ENCODE measurements around the gene NLN. TPM values are rescaled to one million over a fixed set of nuclear protein-coding genes. Genes with fewer than 3 reads are reported as not detected.

NLN gene
- polyA plus RNA-seq, 1 experiment: 15.4 TPM

DNA sequence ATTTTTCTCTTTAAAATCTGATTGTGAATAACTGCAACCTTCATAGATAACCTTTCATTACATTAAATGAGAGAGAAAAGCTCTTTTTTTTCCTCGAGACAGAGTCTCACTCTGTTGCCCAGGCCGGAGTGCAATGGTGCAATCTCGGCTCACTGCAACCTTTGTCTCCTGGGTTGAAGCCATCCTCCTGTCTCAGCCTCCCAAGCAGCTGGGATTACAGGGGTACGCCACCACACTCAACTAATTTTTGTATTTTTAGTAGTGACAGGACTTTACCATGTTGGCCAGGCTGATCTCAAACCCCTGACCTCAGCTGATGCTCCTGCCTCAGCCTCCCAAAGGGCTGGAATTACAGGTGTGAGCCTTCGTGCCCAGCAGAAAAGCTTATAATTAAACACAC, 134.5 kb downstream of the NLN start:
- CTCF ChIA-PET: interaction anchor here (1.0 kb wide), 1 partner anchor 11 kb away, joined by 3 read pairs; no protein-coding TSS in a partner anchor
- POLR2A ChIA-PET: no interaction called here
- no peak overlapping the region for H3K4me3 ChIP-seq (ENCODE audit: low read depth, low read length)
- DNase-seq (ENCODE audit: low read depth): no peak
- H3K27me3 ChIP-seq (ENCODE audit: control insufficient read depth, insufficient read depth, low read length): no peaks in the 10 kb centered on the region
- TF ChIP-seq, protein P1, sequence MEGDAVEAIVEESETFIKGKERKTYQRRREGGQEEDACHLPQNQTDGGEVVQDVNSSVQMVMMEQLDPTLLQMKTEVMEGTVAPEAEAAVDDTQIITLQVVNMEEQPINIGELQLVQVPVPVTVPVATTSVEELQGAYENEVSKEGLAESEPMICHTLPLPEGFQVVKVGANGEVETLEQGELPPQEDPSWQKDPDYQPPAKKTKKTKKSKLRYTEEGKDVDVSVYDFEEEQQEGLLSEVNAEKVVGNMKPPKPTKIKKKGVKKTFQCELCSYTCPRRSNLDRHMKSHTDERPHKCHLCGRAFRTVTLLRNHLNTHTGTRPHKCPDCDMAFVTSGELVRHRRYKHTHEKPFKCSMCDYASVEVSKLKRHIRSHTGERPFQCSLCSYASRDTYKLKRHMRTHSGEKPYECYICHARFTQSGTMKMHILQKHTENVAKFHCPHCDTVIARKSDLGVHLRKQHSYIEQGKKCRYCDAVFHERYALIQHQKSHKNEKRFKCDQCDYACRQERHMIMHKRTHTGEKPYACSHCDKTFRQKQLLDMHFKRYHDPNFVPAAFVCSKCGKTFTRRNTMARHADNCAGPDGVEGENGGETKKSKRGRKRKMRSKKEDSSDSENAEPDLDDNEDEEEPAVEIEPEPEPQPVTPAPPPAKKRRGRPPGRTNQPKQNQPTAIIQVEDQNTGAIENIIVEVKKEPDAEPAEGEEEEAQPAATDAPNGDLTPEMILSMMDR (IDR thresholded peaks at IDR 0.05; ENCODE audit: insufficient read depth, low read depth, low read length): no peak
- H3K36me3 ChIP-seq (ENCODE audit: control insufficient read depth, insufficient read depth, low read length): no peaks in the 10 kb centered on the region

DNA sequence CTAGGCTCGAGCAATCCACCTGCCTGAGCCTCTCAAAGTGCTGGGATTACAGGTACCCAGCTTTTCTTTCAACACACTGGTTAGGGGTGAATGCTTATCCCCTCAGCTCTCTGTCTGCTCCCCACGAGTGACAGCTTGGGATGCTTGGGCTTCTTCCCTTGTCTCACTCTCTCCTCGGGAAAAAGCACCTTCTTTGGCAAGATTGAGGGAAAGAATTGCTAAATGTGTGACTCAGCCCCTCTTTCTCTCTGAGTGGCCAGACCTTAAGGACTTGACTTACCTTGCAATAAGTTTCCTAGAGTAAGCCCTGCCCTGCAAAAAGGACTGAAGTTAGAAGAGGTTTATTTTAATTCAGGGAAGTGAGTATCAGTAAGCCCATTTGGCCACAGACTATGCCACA, 136.3 kb downstream of the NLN start:
- CTCF ChIA-PET: interaction anchor here (1.0 to 1.2 kb wide), 3 partner anchors 13 to 68 kb away, joined by 3 to 4 read pairs (median 3); partner anchors contain the start of gene ERBIN
- no peak for DNase-seq (ENCODE audit: low read depth)
- Histone ChIP-seq H3K27me3 (ENCODE audit: control insufficient read depth, insufficient read depth, low read length) (no peaks in the 10 kb centered on the region), H3K4me3 (ENCODE audit: low read depth, low read length) (no peak overlapping the region), H3K36me3 (ENCODE audit: control insufficient read depth, insufficient read depth, low read length) (no peaks in the 10 kb centered on the region)
- TF ChIP-seq, protein P1 (IDR thresholded peaks at IDR 0.05; ENCODE audit: insufficient read depth, low read depth, low read length): no peak
- POLR2A ChIA-PET: no interaction called here

DNA sequence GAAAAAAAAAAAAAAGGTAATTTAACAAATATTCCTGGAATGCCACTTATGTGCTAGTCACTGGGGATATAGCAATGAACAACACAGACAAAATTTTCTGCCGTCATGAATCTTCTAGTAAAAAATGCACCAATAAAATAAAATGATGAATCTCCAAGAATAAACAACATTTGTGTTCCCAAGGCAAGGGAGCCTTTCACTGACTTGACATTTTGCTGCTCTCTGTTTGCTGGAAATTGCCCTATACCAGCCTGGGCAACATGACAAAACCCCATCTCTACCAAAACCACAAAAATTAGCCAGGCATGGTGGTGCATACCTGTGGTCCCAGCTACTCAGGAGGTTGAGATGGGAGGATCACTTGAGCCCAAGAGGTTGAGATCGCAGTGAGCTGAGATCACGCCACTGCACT, 139.8 kb downstream of the NLN start:
- ChIA-PET POLR2A (interaction anchor here (0.6 to 0.7 kb wide), 4 partner anchors 21 to 102 kb away, joined by 3 to 19 read pairs (median 10); no protein-coding TSS in a partner anchor), CTCF (interaction anchor here (0.7 to 1.8 kb wide), 2 partner anchors 23 to 26 kb away, joined by 3 to 4 read pairs; no protein-coding TSS in a partner anchor)
- peak; percentile 99 for DNase-seq (ENCODE audit: low read depth)
- TF ChIP-seq, protein P1 (IDR thresholded peaks at IDR 0.05; ENCODE audit: insufficient read depth, low read depth, low read length): no peak
- Histone ChIP-seq H3K27me3 (ENCODE audit: control insufficient read depth, insufficient read depth, low read length) (no peaks in the 10 kb centered on the region), H3K4me3 (ENCODE audit: low read depth, low read length) (no peak overlapping the region), H3K36me3 (ENCODE audit: control insufficient read depth, insufficient read depth, low read length) (no peaks in the 10 kb centered on the region)

DNA sequence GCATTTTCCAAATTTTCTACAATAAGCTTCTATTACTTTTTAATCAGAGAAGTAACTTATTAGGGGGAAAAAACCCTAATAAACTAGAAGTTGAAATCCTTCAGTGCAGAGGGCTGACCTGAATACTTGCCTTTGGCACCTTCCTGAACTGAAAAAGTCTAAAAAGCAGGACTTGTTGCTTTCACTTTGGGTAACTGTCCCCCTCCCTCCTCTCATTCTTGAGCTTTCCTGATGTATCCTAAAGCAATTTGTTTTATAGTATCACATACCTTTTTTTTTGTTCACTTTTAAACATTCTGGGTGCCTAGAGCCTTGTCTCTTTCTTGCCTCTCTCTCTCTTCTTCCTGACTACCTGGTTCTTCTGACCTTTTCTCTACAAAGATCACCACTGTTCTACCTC, 140.4 kb downstream of the NLN start:
- ChIA-PET POLR2A (interaction anchor here (0.7 kb wide), 1 partner anchor 102 kb away, joined by 3 read pairs; no protein-coding TSS in a partner anchor), CTCF (interaction anchor here (0.7 to 1.8 kb wide), 2 partner anchors 22 to 26 kb away, joined by 3 to 4 read pairs; no protein-coding TSS in a partner anchor)
- TF ChIP-seq, protein P1 (IDR thresholded peaks at IDR 0.05; ENCODE audit: insufficient read depth, low read depth, low read length): no peak
- no peaks in the 10 kb centered on the region for H3K27me3 ChIP-seq (ENCODE audit: control insufficient read depth, insufficient read depth, low read length)
- H3K36me3 ChIP-seq (ENCODE audit: control insufficient read depth, insufficient read depth, low read length): no peaks in the 10 kb centered on the region
- H3K4me3 ChIP-seq (ENCODE audit: low read depth, low read length): no peak overlapping the region
- no peak for DNase-seq (ENCODE audit: low read depth)

DNA sequence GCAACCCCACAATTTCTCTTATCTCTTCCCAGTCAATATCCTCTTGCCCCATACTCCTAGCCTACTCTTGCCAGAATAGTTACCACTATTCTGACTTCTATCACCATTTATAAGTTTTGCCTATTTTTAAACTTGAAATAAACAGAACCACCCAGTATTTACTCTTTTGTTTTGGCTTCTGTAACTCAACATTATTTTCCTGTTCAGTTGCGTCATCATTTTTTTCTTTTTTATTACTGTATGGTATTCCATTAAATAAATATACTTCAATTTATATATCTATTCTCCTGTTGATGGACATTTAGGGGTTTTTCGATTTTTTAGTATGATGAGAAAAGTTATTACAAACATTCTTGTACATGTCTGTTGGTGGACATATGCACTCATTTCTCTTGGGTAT, 141.7 kb downstream of the NLN start:
- ChIA-PET POLR2A (no interaction called here), CTCF (interaction anchor here (0.5 kb wide), 1 partner anchor 87 kb away, joined by 6 read pairs; no protein-coding TSS in a partner anchor)
- DNase-seq (ENCODE audit: low read depth): no peak
- TF ChIP-seq, protein P1 (IDR thresholded peaks at IDR 0.05; ENCODE audit: insufficient read depth, low read depth, low read length): no peak
- Histone ChIP-seq H3K4me3 (ENCODE audit: low read depth, low read length) (no peak overlapping the region), H3K36me3 (ENCODE audit: control insufficient read depth, insufficient read depth, low read length) (no peaks in the 10 kb centered on the region), H3K27me3 (ENCODE audit: control insufficient read depth, insufficient read depth, low read length) (no peaks in the 10 kb centered on the region)
